ENCODE results near the gene SEL1L.

The SEL1L gene

DNA sequence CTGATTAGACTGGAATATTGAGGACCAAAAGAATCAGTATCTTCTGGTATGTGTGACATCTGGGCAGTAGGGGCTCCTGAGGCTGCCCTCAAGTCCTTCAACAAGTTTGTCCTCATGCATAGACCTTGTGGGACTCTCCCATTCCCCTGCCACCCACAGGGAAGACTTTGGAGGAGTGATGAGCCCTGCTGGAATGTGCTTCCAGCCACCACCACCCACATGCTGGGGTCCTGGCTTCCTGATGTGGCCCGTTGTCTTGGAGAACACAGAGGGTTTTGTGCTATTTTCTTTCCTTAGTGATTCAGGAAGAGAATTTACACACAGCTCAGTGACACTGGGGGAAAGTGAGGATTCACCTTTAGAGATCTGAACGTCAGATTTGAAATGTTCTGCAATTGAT lies 29.2 kb upstream of the SEL1L start:
- no peak for TF ChIP-seq CTCF (IDR thresholded peaks at IDR 0.05)
- DNase-seq (ENCODE audit: low spot score) = no peak

DNA sequence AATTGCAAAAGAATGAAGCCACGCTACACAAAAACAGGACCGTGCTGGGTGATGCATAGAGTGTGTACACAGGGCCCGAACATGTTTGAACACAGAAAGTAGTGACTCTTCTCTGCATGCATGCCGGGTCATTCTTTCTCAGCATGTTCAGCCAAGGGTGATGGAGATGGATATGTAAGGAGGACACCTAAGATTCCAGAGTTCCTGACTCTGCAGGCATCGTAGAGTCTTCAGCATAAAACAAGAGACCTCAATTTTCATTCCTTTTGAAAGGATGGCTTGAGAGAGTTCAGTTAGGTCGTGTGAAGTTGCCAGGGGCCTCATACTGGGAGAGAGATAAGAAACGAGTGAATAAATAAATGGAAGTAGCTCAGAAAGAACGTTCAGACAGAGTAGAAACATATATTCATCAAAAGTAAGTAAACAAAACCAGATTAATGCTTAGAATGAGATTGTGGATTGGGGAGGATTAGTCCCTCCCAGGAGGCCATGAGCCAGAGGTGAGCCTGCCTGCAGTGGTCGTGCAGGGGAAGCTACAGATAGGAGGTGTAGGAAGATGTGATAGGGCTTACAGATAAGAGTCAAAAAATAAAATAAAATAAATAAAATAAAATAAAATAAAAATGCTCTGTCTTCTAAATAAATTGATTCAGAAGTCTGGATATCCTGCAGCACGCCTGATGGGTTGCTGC lies 27.6 kb upstream of the SEL1L start:
- TF ChIP-seq CTCF (IDR thresholded peaks at IDR 0.05) = no peak
- DNase-seq (ENCODE audit: low spot score) = no peak
- Histone ChIP-seq H3K4me3 (no peak overlapping the region), H3K27ac (no peak overlapping the region)

More for the DNA sequence above, 29.2 kb upstream of the SEL1L start:
- H3K4me3 ChIP-seq = no peak overlapping the region
- no peak overlapping the region for H3K27ac ChIP-seq

DNA sequence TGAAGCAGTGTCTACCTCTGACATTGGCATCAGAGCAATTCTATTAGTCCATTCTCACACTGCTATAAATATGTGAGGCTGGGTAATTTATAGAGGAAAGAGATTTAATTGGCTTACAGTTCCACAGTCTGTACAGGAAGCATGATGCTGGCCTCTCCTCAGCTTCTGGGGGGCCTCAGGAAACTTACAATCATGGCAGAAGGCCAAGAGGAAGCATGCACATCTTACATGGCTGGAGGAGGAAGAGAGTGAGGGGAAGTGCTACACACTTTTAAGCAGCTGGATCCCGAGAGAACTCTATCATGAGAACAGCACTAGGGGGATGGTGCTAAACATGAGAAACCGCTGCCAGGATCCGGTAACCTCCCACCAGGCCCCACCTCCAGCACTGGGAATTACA lies 25.7 kb upstream of the SEL1L start:
- Histone ChIP-seq H3K27ac (no peak overlapping the region), H3K4me3 (no peak overlapping the region)
- TF ChIP-seq CTCF (IDR thresholded peaks at IDR 0.05) = no peak
- no peak for DNase-seq (ENCODE audit: low spot score)

GRCh38 chr14:81557146-81557545 lies 23.5 kb upstream of the SEL1L start:
- no peak for TF ChIP-seq CTCF (IDR thresholded peaks at IDR 0.05)
- Histone ChIP-seq H3K27ac (no peak overlapping the region), H3K4me3 (no peak overlapping the region)
- DNase-seq (ENCODE audit: low spot score) = no peak

- no peak overlapping the region for H3K27ac ChIP-seq
Measured at GRCh38 chr14:81555684-81556083, 22.0 kb upstream of the SEL1L start.

GRCh38 chr14:81555051-81555450 lies 21.4 kb upstream of the SEL1L start:
- no peak overlapping the region for H3K4me3 ChIP-seq
- no peak for TF ChIP-seq CTCF (IDR thresholded peaks at IDR 0.05)
- DNase-seq (ENCODE audit: low spot score) = no peak

More at GRCh38 chr14:81555684-81556083, 22.0 kb upstream of the SEL1L start:
- no peak overlapping the region for H3K4me3 ChIP-seq
- DNase-seq (ENCODE audit: low spot score) = no peak
- TF ChIP-seq CTCF (IDR thresholded peaks at IDR 0.05) = no peak

GRCh38 chr14:81551471-81551870 lies 17.8 kb upstream of the SEL1L start:
- H3K4me3 ChIP-seq = no peak overlapping the region
- no peak overlapping the region for H3K27ac ChIP-seq
- no peak for DNase-seq (ENCODE audit: low spot score)
- no peak for TF ChIP-seq CTCF (IDR thresholded peaks at IDR 0.05)

More at GRCh38 chr14:81555051-81555450, 21.4 kb upstream of the SEL1L start:
- no peak overlapping the region for H3K27ac ChIP-seq

All from coronary artery (tissue), 2 donors.